Omental fat pad (tissue), 4 donors: ENCODE measurements around the gene SLC25A17. TPM values are rescaled to one million over a fixed set of nuclear protein-coding genes. Genes with fewer than 3 reads are reported as not detected.
A peak's percentile ranks its signal among the peaks of the same experiment; 100 is the strongest.
"Not testable (repeated sequence)": the region's sequence is repeated elsewhere in the genome, so short reads cannot be mapped to it uniquely, and the experiment has no call there.

Source experiments
- ATAC-seq: fragments of 150-250 bp; one replicate; pipeline ENCODE4 v1.9.1; 2016; ENCODE audit warnings: mild to moderate bottlenecking, moderate library complexity; ENCODE audit not compliant: low FRiP score
- DNase-seq: peaks from one replicate; pipeline ENCODE4 v3.0.0-alpha.2; 2019; ENCODE audit warnings: low spot score
- small RNA-seq: library from RNA; depleted of rRNA; stranded (forward); fragments of <200 nt; gene quantifications from one replicate; pipeline ENCODE3, GENCODE V24; 2016
- total RNA-seq, 4 donors: library from RNA; depleted of rRNA; stranded (reverse); fragments of >200 nt; gene quantifications; one replicate each; pipeline ENCODE4 v1.1.0, GENCODE V29; 2016
- TF ChIP-seq, protein P1 (sequence below), 3 donors: fragments of 450-650 bp; IDR thresholded peaks; one replicate each; pipeline ENCODE4 v1.5.1; 2016 to 2017; ENCODE audit warnings: antibody characterized with exemption in 3 of 3, mild to moderate bottlenecking in 3 of 3, moderate library complexity in 2 of 3

Gene SLC25A17
- total RNA-seq, 4 donors from 2014 or later: 15.1 to 17.8 (median 16.3) TPM

DNA sequence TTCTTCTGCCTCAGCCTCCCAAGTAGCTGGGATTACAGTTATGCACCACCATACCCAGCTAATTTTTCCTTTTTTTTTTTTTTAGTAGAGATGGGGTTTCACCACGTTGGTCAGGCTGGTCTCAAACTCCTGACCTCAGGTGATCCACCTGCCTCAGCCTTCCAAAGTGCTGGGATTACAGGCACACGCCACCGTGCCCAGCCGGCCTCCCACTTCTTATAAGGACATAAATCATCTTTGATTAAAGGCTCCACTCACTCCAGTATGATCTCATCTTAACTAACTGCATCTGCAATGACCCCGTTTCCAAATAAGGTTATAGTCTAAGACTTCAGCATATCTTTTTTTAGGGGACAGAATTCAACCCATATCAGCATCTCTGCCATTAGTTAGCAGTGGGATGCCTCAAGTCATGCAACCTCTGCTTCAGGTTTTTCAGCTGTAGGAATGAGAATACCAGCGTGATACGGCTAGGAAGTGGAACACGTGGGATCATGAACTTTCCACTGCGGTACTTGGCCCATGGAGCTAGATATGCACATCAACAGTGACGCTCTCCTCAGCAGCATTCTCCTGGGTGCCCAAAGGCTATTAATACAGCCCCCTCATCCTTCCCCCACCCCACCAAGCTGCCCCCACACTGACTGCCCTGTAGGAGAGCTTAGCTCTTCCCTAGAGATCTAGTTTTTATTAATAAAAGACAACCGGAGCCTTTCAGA is 98.4 kb downstream of the SLC25A17 start:
- peak; percentile 31 for ATAC-seq
- TF ChIP-seq, protein P1, sequence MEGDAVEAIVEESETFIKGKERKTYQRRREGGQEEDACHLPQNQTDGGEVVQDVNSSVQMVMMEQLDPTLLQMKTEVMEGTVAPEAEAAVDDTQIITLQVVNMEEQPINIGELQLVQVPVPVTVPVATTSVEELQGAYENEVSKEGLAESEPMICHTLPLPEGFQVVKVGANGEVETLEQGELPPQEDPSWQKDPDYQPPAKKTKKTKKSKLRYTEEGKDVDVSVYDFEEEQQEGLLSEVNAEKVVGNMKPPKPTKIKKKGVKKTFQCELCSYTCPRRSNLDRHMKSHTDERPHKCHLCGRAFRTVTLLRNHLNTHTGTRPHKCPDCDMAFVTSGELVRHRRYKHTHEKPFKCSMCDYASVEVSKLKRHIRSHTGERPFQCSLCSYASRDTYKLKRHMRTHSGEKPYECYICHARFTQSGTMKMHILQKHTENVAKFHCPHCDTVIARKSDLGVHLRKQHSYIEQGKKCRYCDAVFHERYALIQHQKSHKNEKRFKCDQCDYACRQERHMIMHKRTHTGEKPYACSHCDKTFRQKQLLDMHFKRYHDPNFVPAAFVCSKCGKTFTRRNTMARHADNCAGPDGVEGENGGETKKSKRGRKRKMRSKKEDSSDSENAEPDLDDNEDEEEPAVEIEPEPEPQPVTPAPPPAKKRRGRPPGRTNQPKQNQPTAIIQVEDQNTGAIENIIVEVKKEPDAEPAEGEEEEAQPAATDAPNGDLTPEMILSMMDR (IDR thresholded peaks at IDR 0.05): no peak
- DNase-seq: no peak

DNA sequence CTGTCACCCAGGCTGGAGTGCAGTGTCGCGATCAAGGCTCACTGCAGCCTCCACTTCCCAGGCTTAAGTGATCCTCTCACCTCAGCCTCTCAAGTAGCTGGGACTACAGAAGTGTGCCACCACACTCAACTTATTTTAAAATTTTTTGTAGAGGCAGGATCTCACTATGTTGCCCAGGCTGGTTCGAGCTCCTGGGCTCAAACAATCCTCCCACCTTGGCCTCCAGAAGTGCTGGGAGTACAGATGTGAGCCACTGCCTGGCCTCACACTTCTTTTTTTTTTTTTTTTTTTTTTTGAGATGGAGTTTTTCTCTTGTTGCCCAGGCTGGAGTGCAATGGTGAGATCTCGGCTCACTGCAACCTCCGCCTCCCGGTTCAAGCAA is 99.0 kb downstream of the SLC25A17 start:
- DNase-seq, ATAC-seq: not testable (repeated sequence)

Small RNAs within 50 kb of the gene (small RNA-seq; reads per million reads assigned to genes)
- gene JTBP1 (not detected), gene MIR4766 (not detected)

Other genes with a start within 250 kb of the SLC25A17 start
- 10 to 100 TPM; 36.0 to 76.3 (median 54.7) TPM for gene MRTFA, start 182.6 kb downstream of the SLC25A17 start, total RNA-seq
- gene MCHR1, start 139.9 kb downstream of the SLC25A17 start, total RNA-seq: not detected
- 100 to 1,000 TPM; 118 to 228 (median 185) TPM for gene ST13, start 37.3 kb upstream of the SLC25A17 start, total RNA-seq
- gene XPNPEP3, start 37.8 kb upstream of the SLC25A17 start, total RNA-seq: 10 to 100 TPM; 10.1 to 19.1 (median 12.2) TPM
- gene DNAJB7, start 42.8 kb upstream of the SLC25A17 start, total RNA-seq: not detected
- gene RBX1, start 132.0 kb upstream of the SLC25A17 start, total RNA-seq: 10 to 100 TPM; 27.1 to 41.0 (median 39.1) TPM